A549 (cell line): ENCODE data around the gene CD63.

Experiments used
- CTCF ChIP-seq: fragments of >200 bp; sonication (Bioruptor Twin); formaldehyde crosslinking; IDR thresholded peaks from 3 replicates; pipeline ENCODE4 v1.5.1; 2016
- FOSL2 ChIP-seq, 2 experiments: fragments of 450-650 bp in 1 of 2; fragments of >200 bp in 1 of 2; sonication (Bioruptor Twin) in 1 of 2; formaldehyde crosslinking; IDR thresholded peaks; 2 replicates each; pipeline versions ENCODE4 v1.5.0 to v1.6.1; 2016 to 2020; ENCODE audit warnings: mild to moderate bottlenecking in 1 of 2, moderate library complexity in 1 of 2
- JUN ChIP-seq, 2 experiments: fragments of >200 bp; sonication (Bioruptor Twin); formaldehyde crosslinking; IDR thresholded peaks; 2 replicates in 1 of 2; 3 replicates in 1 of 2; pipeline ENCODE4 v1.6.1; 2016 to 2017

GRCh38 chr12:55726971-55727370, 1.8 kb downstream of the CD63 start:
- TF ChIP-seq CTCF, result no peak
- no peak for TF ChIP-seq FOSL2 (IDR thresholded peaks at IDR 0.05)
- no peak for TF ChIP-seq FOSL2 (CRISPR knock-in tag; IDR thresholded peaks at IDR 0.05)
- TF ChIP-seq JUN (IDR thresholded peaks at IDR 0.05), result no peak
